Measurements from ENCODE around the gene TUSC2. TPM values are rescaled to one million over a fixed set of nuclear protein-coding genes. Genes with fewer than 3 reads are reported as not detected.

TUSC2 gene
- total and polyA plus RNA-seq, 12 donors: 23.7 to 59.1 (median 27.0) TPM

DNA sequence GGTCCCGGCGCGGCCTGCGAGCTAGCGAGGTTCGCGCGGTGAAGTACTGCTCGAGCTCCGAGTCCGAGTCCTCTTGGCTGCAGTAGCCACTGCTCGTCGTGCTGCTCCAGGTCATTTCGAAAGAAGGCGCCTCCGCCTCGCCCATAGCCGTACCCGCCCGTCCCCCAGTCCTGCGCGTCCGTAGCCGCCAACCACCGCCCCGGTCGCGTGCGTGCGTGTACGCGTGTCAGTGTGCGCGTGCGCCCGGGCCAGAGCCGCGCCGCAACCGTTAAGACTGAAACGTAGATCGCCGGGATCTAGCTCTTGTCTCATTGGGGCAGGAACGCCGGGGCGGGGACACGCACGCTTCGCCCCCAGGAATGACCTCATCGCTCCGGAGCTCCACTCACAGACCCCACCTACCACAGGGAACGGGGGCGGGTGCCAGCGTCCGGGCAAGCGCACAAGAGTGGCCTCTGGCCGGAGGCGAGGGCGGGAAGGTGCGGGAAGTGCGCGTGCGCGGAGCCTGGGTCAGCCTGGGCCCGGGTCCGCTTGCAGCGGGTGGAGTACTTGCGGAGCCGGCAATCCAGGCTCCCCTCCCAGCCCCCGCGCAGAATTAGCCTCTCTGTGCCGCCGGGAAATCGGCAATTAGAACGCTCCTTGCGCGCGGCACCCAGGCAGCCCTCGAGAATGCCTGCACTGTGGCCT is 9.3 kb upstream of the TUSC2 start:
- Histone ChIP-seq H3K36me3 (peaks cover 0 to 23% (median 4%) of the 10 kb centered on the region in 9 donors), H3K4me3 (peak overlapping the region; percentile 61 to 99 (median 78)), H3K27me3 (no peaks in the 10 kb centered on the region), H3K27ac (peak overlapping the region; percentile 88 to 100 (median 97)), H3K4me1 (peaks cover 15 to 87% (median 76%) of the 10 kb centered on the region in 9 donors), H3K9me3 (no peaks in the 10 kb centered on the region)
- DNase-seq (peak; percentile 100), ATAC-seq (peak; percentile 83 to 92 (median 86))
- 0% methylated on average over 79 of the region's 79 CpGs for WGBS, 2 donors
- intact Hi-C loops (cut with DNase I): loop anchor here in 1 of 10 donors (5.0 kb wide), 1 partner anchor 35 kb away; the partner anchor contains the start of gene HYAL1
- TF ChIP-seq, protein P1, sequence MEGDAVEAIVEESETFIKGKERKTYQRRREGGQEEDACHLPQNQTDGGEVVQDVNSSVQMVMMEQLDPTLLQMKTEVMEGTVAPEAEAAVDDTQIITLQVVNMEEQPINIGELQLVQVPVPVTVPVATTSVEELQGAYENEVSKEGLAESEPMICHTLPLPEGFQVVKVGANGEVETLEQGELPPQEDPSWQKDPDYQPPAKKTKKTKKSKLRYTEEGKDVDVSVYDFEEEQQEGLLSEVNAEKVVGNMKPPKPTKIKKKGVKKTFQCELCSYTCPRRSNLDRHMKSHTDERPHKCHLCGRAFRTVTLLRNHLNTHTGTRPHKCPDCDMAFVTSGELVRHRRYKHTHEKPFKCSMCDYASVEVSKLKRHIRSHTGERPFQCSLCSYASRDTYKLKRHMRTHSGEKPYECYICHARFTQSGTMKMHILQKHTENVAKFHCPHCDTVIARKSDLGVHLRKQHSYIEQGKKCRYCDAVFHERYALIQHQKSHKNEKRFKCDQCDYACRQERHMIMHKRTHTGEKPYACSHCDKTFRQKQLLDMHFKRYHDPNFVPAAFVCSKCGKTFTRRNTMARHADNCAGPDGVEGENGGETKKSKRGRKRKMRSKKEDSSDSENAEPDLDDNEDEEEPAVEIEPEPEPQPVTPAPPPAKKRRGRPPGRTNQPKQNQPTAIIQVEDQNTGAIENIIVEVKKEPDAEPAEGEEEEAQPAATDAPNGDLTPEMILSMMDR (IDR thresholded peaks at IDR 0.05): no peak

DNA sequence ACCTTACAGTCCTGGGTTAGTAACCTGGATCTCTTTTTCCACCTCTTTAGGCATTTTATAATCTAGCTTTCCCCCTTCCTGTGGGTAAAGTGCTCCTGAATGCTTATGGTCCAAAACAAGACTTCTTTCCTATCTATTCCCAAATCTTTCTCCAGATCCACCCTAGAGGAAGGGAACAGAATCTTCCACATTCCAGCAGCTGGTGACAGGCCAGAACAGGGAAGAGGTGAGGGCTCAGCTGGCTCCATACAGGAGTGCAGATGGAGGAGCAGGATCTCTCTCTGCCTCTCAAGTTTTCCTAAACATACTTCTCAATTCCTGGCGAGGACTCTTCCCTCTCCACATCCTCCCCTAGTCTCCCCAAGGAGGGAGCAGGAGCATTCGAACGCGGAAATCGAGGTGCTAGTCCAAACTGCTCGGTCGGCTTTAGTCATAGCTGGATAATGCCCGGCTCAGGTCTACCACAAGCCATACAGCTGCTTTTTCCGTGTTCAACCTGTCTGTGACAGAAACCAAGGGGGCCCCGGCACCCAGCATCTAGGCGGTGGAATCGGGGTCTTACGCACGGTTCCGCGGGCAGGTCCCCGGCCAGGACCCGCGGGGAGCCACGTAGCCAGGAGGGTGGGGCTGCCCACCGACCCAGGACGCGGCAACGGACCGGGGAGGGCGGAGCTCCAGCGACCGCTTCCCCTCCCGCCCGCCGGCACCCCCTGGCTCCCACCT is 8.6 kb upstream of the TUSC2 start:
- WGBS, 2 donors: 0 to 2% methylated on average over 31 of the region's 31 CpGs
- DNase-seq (no peak), ATAC-seq (peak in 5 of 8 donors; percentile 1 to 16 (median 4))
- Histone ChIP-seq H3K4me1 (peaks cover 15 to 88% (median 79%) of the 10 kb centered on the region in 9 donors), H3K27me3 (no peaks in the 10 kb centered on the region), H3K9me3 (no peaks in the 10 kb centered on the region), H3K36me3 (peaks cover 0 to 30% (median 11%) of the 10 kb centered on the region in 9 donors), H3K4me3 (peak overlapping the region; percentile 61 to 99 (median 78)), H3K27ac (peak overlapping the region; percentile 88 to 100 (median 97))
- intact Hi-C loops (cut with DNase I): loop anchor here in 1 of 10 donors (5.0 kb wide), 1 partner anchor 34 kb away; the partner anchor contains the start of gene HYAL1
- TF ChIP-seq, protein P1 (IDR thresholded peaks at IDR 0.05): no peak

DNA sequence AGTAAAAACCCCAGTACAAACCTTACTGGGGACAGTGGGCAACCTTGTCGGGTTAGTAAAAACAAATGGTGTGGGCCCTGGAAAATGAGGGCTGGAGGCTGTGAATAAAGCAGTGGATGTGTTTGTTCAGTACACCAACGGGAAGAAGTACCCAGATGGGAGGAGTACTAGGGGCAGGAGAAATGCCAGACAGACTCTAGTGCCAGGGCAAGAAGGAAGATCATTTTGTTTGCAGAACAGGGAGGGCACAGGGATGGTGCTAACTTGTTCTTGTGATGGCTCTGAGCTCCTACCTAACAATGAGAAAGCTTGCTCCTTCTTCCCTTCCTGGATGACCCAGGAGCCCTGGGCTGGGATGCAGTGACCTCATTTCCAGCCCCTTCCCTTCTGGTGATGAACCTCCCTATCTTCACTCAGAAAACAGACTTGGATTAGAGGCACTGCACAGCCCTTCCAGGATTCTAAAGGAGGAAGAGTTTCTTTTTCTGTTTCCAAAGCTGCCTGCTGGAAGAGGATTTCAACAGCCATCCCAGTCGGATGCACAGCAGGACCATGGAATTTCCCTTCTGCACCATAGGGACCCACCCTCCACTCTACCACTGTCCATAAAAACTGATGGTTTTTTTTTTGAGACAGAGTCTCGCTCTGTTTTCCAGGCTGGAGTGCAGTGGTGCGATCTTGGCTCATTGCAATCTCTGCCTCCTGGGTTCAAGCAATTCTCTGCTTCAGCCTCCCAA is 6.5 kb upstream of the TUSC2 start:
- ATAC-seq: peak in 1 of 8 donors; percentile 1
- Histone ChIP-seq H3K4me1 (peaks cover 13 to 67% (median 63%) of the 10 kb centered on the region in 9 donors), H3K27ac (peak overlapping the region; percentile 88 to 100 (median 97)), H3K9me3 (no peaks in the 10 kb centered on the region), H3K36me3 (peaks cover 8 to 51% (median 32%) of the 10 kb centered on the region in 9 donors), H3K27me3 (no peaks in the 10 kb centered on the region), H3K4me3 (peak overlapping the region in 9 of 10 donors; percentile 10 to 99 (median 82))
- 38 to 48% methylated on average over 5 of the region's 5 CpGs for whole genome bisulfite sequencing, 2 donors
- intact Hi-C loops (cut with DNase I): loop anchor here in 1 of 10 donors (5.0 kb wide), 1 partner anchor 32 kb away; the partner anchor contains the start of gene HYAL1
- DNase-seq: no peak
- TF ChIP-seq, protein P1 (IDR thresholded peaks at IDR 0.05): no peak
